Embryonic facial prominence (tissue), 1 donor: ENCODE results near the gene IRF1.
"Not testable (repeated sequence)": the region's sequence is repeated elsewhere in the genome, so short reads cannot be mapped to it uniquely, and the experiment has no call there.

Source experiments
- DNase-seq: peaks from one replicate; pipeline ENCODE4 v3.0.0-alpha.2; 2016; ENCODE audit errors: extremely low spot score

Gene IRF1, protein sequence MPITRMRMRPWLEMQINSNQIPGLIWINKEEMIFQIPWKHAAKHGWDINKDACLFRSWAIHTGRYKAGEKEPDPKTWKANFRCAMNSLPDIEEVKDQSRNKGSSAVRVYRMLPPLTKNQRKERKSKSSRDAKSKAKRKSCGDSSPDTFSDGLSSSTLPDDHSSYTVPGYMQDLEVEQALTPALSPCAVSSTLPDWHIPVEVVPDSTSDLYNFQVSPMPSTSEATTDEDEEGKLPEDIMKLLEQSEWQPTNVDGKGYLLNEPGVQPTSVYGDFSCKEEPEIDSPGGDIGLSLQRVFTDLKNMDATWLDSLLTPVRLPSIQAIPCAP

DNA sequence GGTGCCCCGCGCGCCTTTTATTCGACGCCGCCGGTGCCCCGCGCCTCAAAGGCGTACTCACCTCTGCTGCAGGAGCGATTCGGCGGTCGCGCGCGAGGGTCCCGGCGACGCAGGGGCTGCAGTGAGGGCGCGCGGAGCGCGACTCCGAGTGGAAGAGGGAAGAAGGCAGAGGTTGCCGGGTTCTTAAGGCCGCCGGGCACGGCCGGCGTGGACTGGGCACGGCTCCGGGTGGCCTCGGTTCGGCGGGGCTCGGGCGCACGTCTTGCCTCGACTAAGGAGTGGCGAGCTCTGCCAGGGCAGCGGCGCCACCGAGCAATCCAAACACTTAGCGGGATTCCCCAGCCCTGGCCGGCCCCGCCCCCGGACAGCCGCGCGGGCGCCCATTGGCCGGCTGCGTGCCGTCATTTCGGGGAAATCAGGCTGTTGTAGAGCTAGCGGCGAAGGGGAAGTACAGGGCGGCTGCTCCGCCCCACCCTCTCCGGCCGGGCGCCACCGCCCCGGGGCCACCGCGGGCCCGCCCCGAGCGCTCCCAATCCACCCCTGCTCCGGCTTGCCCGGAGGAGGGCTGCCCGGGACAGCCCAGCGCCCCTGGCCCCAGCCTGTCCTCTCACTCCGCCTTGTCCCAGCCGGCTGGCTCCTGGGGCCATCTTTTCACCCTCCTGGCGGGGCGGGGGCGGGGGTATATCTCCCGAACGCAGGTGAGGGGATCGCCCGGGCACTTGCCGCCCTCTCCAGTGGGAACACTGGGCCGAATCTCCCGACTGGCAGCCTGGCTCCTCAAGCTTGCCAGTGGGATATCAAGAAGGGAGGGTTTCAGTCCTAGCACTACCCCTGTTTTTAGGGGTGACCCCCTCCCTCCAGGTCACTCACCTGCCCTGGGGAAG lies at the start of gene IRF1:
IRF1 (minus strand) TSS at position 290 of the 884 bp plus-strand sequence. CDS start 1,295 bp downstream, outside the sequence.
- DNase-seq, result peak; percentile 89

DNA sequence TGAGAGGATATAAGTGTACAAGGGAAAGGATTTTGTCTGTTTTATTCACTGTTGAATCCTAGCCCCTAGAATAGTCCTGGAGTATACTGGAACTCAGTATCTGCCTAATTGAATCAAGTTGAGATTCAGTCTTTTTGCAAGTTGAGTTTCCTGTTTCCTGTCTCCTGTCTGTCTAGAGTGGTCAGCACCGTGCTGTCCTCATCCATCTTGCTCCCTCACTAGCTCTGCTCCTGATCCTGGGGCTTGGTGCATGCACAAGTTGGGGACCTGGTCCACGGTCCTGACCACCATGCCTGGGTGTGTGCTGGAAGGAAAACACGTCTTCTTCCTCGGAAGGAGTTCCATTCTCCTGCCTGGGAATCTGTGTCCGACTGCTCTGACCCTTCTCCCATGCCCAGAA lies 49.6 kb upstream of the IRF1 start:
- DNase-seq, result no peak

DNA sequence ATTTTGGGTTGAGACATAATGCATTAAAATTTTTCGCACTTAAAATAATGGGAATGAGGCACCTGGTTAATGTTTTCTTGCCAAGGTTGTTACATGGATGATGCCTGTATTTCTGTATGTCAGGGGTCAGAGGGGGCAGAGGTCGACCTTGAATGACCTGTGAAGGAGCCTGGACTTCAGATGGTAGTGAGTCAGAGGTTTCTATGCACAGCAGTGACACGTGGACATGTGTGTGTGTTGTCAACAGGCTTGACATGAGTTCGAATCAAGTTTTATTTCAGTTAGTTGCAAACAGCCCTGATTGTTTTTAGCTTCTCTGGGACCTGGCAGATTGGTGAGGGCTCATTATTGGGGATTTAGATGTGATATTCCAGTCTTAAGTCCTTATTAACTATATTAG lies 49.1 kb upstream of the IRF1 start:
- DNase-seq, result no peak

DNA sequence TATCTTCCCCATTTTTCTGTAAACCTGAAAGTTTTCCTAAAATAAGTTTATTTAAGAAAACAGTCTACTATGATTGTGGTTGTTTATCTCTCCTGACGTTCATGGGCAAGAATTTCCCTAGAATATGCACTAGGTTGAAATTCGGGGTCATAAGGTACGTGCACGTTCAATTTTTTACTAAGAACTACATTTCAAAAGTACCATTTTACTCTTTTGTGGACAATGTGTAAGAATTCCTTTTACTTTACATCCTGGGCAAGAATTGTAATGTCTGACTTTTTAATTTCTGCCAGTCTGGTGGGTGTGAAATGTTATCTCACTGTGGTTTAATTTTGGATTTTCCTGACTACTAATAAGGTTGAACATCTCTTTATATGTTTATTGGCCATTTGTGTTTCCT lies 40.4 kb upstream of the IRF1 start:
- no peak for DNase-seq

DNA sequence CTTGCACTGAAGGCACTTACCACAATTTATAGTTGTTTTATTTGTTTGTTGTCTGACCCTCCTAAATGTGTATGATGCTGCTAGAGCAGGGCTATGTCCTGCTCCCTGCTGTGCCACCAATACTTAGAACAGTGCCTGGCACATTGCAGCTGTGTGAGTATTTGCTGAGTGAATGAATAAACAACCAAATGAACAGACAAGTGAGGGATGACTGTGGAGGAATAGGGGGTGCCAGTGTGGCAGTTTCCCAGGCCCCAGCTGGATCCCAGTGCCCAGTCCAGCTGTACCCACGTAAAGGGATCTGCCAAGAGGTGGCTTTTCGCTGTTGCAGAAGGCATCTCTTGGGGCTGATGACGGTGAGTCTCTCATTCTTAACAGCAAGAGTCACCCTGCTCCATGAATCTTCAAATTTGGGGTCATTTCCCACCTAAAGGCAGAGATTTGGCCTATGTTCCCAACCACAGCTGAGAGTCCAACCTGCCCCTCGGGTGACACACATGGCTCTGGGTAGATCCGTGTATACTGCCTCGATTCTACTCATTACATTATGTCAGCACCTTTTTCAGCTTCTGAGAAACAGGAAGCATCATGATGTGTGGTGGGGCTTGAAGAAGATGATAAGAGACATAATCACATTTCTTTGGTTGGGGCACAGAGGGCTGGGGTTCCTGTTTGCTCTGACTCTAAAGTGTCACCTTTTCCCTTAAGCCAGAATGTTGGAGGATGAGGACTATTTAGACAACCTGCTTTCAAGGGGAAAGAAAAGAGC lies 38.5 kb upstream of the IRF1 start:
- no peak for DNase-seq

DNA sequence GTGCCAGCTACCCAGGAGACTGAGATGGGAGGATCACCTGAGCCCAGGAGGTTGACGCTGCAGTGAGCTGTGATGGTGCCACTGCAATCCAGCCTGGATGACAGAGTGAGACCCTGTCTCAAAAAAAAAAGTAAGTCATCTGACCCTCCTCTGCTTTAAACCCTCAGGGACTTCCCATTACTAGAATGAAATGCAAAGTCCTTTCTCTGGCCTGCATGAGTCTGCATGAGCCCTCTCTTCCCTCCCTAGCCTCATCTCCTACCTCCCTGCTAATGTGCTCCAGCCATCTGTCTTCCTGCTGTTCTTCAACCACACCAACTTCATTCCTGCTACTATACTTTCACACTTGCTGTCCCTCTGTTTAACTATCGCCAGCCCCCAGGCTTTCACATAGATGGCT lies 37.4 kb upstream of the IRF1 start:
- no peak for DNase-seq

DNA sequence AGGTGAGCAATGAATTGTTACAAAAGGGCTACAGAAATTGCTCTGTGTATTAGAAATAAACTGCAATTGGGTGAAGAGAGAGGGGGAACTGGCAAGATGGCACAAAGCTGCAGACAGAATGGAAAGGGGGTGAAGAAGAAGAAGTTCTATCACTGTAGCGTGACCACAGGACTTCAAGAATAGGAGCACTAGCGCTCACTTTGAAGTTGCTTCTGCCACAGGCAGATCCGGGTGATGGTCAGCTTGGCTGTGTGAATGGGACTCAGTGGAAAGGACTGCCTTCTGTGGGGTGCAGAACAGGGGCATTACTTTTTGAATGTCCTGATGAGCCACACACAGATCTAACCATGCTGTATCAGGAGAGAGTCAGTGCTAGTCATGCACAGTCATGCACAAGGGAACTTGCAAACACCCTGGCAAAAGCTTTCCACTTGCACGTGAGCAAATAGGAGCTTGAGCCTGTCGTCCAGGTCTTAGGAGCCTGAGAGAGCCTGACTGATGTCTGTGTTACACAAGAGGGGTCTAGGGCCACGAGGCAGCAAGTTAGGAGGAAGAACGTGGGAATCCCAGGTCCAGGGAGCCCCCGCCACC lies 36.5 kb upstream of the IRF1 start:
- DNase-seq, result no peak

DNA sequence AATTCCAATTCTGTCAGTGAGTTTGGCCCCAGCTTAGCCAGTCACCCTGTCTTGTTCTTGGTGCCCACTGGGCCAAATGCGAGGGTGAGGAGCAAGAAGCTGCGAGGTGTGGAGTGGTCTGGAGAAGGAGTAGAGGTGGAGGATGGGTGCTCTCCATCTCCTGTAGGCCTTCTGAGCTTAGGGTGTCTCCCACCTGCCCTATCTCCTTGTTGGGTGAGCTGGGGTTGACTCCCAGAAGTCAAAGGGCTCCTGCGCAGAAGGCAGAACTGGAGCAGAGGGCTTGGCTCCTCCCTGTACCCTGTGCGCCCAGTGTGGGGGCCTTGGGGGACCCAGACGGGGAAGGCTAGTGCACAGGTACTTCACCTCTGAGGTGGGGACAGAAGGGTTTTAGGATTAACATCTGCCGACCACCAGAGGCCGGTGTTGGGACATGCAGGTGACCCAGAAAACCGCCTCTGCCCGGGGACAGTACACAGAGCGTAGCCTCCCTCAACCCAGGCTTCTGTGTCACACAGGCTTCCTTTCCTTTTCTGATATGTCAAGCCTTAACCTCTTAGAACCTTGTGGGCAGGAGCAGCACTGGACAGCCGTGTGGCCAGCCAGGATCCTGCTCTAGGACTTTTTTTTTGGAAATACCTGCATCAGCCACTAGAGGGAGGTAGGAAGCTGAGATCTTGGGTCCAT lies 35.9 kb upstream of the IRF1 start:
- DNase-seq, result peak; percentile 12

DNA sequence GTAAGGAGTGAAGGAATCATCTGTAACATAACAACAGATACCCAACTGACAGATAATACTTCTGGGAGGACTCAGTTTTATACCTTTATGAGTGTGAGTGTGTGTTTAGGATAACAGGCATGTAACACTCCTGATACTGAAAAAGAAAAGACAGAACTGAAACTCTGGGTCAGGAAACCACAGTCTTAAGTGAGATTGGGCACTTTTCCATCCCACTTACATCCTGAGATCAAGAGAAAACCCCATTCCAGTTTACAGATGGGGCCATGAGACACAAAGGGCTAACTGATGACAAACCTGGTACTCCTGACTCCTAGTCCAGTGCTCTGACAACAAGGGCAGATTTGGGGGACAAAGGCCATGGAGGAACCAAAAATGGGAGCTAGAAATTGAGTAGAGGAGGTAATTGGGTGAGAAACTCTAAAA lies 34.7 kb upstream of the IRF1 start:
- no peak for DNase-seq

DNA sequence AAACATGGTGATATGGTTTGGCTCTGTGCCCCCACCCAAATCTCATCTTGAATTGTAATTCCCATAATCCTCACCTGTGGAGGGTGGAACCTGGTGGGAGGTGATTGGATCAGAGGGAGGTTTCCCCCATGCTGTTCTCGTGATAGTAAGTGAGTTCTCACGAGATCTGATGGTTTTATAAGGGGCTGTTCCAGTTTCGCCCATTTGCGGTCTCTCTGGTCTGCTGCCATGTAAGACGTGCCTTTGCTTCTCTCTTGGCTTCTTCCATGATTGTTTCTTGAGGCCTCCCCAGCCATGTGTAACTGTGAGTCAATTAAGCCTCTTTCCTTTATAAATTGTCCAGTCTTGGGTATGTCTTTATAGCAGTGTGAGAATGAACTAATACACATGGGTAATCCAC lies 34.3 kb upstream of the IRF1 start:
- not testable (repeated sequence) for DNase-seq

DNA sequence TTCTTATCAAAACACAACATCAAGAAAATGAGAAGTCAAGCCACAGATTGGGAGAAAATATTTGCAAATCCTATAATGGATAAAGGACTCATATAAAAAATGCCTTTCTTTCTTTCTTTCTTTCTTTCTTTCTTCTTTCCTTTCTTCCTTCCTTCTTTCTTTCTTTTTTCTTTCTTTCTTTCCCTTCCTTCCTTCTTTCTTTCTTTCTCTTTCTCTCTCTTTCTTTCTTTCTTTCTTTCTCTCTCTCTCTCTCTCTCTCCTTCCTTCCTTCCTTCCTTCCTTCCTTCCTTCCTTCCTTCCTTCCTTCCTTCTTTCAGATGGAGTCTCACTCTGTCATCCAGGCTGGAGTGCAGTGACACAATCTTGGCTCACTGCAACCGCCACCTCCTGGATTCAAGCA lies 31.5 kb upstream of the IRF1 start:
- not testable (repeated sequence) for DNase-seq

DNA sequence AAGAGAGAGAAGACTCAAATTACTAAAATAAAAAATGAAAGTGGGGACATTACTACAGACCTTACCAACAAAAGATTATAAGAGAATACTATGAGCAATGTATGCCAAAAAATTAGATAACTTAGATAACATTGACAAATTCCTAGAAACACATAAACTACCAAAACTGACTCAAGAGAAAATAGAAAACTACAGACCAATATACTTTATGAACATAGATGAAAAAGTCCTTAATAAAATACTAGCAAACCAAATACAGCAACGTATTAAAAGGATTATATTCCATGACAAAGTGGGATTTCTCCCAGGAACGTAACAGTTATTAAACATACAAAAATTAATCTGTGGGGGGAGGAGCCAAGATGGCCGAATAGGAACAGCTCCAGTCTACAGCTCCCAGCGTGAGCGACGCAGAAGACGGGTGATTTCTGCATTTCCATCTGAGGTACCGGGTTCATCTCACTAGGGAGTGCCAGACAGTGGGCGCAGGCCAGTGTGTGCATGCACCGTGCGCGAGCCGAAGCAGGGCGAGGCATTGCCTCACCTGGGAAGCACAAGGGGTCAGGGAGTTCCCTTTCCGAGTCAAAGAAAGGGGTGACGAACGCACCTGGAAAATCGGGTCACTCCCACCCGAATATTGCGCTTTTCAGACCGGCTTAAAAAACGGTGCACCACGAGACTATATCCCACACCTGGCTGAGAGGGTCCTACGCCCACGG lies 23.2 kb upstream of the IRF1 start:
- not testable (repeated sequence) for DNase-seq

DNA sequence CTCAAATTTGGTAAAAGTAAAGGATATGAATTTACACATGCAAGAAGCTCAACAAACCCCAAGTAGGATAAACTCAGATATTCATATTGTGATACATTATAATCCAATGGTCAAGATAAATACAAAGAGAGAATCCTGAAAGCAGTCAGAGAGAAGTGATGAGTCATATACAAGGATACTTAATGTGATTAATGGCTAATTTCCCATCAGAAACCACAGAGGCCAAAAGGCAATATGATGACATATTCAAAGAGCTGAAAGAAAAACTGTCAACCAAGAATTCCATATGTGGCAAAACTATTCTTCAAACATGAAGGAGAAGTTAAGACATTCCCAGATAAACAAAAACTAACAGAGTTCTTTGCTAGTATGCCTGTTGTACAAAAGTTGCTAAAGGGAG lies 19.5 kb upstream of the IRF1 start:
- no peak for DNase-seq

DNA sequence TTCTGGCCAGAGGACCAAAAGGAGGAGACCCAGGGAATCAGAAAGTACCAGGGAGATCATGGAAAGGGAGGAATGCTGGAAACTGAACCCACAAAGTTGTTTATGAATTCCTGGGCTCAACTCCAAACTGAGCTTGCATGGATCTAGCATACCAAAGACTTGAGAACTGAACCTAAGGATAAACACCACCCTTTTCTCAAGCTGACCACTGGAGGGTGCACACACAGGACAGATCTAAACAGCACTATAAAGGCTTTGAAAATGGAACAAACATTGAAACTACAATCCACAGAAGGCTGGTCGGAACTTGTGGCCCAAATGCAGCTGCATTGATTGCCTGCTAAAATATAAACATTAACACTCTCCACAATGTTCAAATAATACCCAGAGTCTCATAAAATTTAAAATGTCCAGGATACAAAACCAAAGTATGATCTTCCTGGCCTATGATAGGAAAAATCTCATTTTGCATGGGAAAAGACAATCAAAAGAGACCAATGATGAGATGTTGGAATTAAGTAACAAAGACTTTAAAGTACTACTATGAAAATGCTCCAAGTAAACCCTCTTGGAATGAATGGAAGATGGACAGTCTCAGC lies 15.6 kb upstream of the IRF1 start:
- DNase-seq, result no peak

DNA sequence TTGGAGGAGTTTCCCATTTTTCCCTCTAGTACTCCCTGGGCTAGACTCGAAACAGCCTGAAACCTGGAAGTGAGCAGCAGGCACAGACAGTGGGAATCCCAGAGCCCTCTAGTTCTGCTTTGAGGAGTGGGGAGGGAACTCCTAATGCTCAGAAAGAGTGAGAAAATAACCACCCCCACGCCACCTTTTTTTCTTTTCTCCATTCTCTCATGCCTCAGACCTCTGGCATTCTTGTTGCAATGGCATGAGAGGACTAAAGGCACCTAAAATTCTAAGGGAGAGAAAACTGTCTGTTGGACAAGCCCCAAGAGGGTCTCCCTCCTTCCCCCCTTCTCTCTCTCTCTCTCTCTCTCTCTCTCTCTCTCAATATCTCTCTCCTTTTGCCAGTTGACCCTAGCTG lies 15.1 kb upstream of the IRF1 start:
- DNase-seq, result no peak

DNA sequence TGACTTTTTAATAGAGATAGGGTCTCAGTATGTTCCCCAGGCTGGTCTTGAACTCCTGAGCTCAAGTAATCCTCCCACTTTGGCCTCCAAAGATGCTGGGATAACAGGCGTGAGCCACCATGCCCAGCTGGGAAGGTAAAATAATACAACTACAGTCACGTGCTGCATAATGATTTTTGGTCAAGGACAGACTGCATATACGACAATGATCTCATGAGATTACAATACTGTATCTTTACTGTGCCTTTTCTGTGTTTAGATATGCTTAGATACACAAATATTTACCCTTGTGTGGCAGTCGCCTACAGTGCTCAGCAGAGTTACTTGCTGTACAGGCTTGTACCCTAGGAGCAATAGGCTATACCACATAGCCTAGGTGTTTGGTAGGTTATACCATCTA lies 14.2 kb upstream of the IRF1 start:
- DNase-seq, result no peak

DNA sequence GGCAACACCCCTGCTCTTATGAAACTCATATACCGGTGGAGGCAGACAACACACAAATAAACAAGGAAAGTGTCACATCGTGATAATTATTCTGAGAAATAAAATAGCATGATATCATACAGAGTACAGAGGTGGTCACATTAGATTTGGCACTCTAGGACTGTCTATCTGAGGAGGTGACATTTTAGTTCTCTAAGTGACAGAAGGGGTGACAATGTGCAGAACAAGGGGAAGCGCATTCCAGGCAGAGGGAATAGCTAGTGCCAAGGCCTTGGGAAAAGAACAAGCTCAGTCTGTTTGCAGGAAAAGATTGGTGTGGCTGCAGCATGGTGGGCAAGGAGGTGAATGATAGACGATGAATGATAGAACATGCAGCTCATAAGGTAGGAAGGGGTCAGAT lies 12.7 kb upstream of the IRF1 start:
- no peak for DNase-seq

DNA sequence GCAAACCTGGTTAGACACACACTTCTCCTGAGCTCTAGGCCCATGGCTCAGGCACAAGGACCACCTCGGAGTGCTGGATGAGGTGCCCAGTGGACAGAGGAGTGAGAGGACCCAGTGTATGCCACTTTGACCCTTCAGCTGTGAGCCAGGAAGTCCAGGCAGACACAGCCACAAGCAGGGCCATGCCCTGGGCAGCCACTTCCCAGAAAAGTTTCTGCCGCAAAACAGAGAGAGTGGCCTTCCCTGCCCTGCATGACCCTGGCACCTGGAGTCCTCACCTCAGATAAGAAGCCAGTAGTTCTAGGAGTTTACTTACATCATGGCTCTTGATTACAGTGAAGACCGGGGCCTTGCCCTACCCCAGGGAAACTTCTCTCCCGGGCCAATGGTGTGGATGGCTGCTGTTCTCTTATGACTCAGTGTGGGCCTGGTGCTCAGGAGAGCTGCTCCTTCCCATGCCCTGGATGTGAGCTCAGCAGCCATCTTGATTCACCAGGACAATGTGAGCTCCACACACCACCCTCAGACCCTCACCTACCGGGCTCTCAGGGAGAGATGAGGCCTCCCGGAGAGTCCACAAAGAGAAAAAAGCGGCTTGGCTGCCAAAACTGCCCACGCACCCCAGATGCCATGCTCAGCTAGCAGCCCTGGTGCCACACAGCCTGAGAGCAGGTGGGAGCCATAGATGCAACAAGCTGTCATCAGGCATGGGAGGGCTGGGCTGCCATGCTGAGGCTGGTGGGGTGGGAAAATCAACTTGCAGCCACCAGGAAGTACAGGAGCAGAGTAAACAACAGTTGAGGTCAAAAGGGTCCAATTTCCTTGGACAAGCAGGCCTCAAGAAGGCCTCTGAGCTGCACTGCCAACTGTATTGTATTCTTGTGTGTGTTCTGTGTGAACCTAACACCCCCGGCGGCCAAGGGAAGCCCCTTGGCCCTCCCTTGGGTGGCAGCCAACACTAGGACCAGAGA lies 11.7 kb upstream of the IRF1 start:
- no peak for DNase-seq

DNA sequence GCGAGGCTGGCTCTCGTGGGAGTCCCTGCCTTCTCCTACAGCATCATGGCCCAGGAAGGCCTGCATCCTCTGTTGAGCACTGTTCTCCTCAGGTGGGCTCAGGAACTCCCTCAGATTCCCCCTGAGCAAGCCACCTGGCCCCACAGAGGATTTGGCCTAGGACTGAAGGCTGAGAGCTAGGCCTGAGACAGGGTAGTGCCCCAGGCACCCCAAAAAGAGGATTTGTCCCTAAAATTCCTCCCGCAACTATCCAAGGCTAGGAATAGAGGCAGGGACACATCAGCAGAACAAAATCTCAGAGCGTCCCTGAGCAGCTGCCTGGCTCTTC lies 11.0 kb upstream of the IRF1 start:
- no peak for DNase-seq
